HG02763 (cell line): Measurements from ENCODE around the gene RANBP3.
"Not testable (repeated sequence)": the region's sequence is repeated elsewhere in the genome, so short reads cannot be mapped to it uniquely, and the experiment has no call there.

ENCODE experiments used
- ATAC-seq: cut with Tn5 transposase; IDR thresholded peaks from one replicate; pipeline ENCODE4 v1.9.1; 2021; ENCODE audit warnings: mild to moderate bottlenecking, moderate library complexity; ENCODE audit not compliant: unreplicated experiment

Gene RANBP3

DNA sequence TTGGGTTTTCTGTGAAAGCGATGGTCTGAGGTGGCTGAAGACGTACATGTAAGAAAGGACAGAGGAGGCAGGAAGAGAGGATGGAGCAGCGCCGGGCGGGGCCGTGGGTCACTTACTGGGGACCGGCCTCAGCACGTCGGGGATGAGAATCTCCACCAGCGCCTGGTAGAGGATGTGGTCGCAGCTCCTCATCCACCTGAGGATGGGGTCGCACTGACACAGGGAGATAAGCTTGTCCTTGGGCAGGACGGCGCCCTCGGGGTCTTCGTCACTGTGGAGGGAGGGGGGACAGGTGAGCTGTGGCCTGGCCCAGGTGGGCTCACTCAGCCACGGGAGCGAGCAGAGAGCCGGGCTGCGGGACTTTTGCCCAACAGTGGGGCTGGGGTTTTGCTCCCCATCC, 29.0 kb upstream of the RANBP3 start:
- no peak for ATAC-seq

DNA sequence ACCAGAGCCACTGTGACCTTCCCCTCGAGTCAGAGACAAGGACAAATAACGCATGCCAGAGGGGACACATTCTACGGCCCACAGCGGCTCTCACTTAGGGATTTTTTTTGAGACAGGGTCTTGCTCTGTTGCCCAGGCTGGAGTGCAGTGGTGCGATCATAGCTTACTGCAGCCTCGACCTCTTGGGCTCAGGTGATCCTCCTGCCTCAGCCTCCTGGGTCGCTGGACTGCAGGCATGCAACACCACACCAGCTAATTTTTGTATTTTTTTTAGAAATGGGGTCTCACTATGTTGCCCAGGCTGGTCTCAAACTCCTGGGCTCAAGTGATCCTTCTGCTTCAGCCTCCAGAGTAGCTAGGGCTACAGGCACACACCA, 28.1 kb upstream of the RANBP3 start:
- not testable (repeated sequence) for ATAC-seq

DNA sequence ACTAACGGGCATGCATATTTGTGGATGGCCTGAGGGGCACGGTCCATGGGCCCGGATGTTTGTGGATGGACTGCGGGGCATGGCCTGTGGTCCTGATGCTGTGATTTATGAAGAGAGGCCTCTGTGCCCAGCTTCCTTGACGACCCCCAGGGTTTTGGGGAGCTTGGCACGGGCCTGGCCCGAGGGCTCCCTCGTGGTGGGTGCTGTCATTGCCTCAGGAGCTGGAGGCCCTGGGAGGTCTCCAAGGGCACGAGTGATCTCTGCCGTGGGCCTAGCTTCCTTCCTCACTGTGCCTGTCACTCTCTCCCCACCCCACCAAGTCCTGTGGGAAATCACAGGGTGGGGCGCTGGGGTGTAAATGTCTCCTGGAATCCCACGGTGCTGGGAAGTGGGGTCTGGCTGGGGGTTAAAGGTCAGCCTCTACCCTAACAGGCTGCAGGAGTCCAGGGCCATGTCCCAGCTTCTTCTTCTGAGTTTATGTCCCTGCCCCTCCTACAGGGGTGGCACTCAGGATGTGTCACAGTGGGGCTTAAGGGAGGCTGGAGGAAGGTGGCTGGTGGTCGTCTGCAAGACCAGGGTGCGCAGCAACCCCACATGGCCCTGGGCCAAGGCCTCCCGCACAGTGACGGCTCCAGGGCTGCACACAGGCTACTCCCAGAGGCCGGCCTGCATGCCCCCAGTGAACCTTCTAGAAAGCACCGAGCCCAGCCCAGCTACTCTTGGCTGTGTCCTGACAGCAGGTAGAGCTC, 27.6 kb upstream of the RANBP3 start:
- no peak for ATAC-seq

DNA sequence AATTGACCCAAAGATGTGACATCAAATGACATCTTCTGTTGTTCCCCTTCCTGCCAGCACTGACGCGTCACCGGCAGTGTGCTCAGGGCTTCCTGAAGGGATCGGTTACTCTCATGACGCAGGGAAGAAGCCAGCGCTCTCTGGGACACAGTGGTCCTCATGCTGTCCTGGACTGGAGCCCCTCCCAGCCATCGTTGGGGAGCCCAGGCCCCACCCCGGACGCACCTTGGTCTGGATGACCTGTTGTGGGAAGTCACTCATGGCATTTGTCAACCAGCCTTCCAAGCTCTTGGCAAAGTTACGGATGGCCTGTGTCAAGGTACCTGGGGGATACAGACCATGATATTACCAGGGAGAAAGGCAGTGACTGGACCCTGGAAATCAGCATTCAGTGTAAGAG, 26.0 kb upstream of the RANBP3 start:
- no peak for ATAC-seq

DNA sequence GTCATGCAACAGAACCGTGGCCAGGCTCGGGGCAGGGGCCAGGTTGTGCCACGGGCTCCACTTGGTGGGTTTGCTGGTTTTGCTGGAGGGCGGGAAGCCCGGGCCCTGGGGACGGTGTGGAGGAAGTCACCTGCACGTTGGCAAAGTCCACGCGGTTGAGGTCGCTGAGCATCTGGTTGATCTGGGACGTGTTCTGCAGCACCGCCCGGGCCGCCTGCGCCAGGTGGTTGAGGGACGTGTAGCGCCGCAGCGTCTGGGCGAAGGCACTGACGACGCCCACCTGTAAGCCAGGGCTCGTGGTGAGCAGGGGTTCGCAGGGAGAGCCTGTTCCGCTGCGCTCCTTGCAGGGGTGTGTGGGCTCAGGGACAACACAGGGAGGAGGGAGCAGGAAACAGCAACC, 24.7 kb upstream of the RANBP3 start:
- no peak for ATAC-seq

DNA sequence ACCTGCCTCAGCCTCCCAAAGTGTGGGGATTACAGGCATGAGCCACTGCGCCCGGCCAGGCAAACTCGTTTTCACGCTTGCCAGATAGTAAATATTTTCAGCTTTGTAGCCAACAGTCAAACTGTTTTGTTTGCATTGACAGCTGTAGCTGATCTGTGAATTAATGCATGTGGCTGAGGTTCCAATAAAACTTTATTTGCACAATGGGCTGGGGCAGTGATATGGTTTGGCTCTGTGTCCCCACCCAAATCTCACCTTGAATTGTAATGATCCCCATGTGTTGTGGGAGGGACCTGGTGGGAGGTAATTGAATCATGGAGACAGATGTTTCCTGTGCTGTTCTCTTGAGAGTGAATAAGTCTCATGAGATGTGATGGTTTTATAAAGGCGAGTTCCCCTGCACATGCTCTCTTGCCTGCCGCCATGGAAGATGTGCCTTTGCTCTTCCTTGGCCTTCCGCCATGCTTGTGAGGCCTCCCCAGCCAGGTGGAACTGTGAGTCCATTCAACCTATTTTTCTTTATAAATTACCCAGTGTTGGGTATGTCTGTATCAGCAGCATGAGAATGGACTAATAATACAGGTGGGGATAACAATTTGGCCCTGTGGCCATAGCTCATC, 22.4 kb upstream of the RANBP3 start:
- no peak for ATAC-seq

DNA sequence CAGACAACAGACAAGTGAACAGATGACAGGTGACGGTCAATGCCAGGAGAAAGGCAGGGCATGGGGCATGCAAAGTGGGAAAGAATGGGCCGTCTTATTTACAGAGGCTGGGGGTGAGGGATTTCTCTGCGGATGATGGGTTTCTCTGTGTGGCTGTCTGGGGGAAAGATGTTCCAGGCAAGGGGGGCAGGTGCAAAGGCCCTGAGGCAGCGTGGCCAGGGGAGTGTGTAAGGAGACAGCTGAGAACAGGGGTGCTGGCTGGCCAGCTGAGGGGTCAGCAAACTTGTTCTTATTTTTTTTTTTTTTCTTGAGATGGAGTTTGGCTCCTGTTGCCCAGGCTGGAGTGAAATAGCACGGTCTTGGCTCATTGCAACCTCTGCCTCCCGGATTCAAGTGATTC, 21.8 kb upstream of the RANBP3 start:
- ATAC-seq, result no peak

DNA sequence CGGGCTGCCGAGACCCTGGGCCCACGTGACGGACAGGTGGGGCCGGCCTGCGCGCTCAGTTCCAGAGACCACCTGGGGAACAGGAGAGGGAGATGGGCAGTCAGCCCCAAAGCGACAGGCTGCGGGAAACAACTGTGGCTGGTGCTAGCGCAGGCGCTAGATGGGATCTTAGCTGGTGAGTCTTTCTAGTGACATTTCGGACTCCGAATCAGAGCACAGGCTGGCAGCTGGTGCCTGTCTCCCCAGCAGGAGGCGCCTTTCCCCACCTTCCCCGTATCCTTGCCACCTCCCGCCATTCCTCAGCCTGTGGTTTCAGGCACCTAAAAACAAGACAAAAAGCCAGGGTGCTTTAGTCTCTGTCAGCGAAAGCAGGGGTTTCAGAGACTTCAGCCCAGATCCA, 19.4 kb upstream of the RANBP3 start:
- ATAC-seq, result no peak

DNA sequence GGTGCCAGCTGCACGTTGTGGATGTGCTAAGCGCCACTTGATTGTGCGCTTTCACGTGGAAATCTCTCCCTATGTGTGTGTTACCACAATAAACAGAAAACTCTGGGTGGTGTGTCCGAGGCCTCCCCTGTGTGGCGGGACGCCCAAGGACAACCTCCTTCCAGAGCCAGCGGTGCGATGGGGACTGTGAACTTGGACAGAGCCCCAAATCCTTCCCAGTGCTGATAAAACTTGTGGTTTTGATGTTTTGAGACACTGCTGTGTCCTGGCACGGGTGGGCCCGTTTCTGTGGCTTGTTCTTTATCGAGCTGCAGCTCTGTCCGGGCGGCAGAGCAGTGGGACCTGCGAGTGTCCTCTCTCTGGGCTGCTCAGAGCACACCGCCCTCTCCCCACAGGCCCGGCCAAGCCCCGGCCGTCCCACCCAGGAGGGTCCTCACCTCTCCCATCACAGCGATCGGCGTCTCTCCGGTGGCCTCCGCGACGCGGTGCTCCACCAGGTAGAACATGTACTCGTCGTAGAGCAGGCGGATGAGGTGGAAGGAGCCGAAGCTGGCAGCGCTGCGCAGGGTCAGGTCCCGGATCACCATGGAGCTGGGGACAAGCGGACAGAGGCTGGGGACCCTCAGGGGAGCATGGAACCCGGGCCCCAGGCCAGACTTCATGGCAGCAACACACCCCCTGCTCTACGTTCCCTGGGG, 18.8 kb upstream of the RANBP3 start:
- ATAC-seq, result no peak

DNA sequence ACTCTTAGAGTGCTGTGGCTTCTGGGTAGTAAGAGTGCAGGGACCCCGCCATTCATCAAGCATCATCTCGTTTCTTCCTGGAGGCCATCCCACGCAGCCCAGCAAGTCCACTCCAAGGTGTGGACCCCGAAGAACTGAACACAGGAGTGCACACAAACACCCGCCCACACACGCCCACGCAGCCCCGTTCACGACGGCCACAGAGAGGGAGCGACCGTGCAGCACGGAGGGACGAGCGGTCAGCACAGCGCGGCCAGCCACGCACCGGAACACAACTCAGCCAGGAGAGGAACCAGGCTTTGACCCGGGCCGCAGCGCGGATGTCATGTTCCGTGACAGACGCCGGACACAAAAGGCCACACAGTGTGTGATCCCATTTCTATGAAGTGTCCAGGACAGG, 18.2 kb upstream of the RANBP3 start:
- ATAC-seq, result no peak

DNA sequence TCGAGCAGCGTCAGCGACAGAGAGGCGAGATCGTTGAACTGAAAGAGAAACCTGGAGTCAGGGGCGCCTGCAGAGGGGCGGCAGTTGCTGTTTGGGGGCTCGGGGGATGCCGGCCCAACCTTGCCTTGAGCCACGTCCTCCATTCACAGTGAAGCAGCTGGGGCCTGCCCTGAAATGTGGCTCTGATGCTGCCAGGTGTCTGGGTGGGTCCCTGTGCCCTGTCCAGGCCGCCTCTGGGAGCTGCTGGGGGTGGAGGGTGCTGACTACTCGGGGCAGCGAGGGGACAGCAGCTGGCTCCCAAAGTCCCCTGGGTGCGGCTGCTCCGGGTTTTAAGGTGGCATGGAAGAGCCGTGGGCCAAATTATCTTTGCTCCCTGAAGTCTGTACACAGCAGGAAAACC, 17.7 kb upstream of the RANBP3 start:
- ATAC-seq, result no peak

DNA sequence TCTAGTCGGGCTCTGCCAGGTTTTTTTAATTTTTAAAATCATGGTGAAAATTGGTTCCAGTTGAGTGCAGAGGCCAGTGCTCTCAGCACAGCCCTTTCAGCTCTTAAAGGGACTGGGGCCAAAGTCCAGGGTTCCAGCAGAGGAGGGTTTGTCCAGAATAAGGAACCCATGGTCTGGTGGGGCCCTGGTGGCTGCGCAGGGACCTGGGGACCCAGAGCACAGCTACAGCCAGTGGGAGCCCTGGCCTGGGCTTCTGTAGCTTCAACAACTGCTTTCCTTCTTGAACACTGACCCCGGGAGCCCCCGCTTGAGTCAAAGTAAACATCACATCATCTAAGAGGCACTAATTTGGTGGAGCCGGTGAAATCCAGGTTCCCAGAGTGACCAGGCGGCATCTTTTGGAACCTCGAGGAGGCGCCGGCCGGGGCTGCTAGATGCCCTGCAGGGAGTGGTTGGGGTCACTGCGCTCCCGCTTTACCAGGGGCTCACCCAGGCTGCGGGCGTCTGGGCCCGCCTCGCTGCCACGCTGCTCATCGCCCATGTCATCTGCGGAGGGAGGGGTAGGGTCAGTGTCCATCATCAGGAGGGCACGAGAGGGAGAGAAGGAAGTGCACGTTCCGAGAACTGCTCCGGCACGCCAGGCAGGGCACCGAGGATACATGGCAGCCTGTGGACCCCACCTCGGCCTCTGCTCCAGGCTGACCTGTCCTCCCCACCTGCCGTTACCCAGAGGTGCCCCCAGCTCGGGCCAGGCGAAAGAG, 16.6 kb upstream of the RANBP3 start:
- ATAC-seq, result no peak

DNA sequence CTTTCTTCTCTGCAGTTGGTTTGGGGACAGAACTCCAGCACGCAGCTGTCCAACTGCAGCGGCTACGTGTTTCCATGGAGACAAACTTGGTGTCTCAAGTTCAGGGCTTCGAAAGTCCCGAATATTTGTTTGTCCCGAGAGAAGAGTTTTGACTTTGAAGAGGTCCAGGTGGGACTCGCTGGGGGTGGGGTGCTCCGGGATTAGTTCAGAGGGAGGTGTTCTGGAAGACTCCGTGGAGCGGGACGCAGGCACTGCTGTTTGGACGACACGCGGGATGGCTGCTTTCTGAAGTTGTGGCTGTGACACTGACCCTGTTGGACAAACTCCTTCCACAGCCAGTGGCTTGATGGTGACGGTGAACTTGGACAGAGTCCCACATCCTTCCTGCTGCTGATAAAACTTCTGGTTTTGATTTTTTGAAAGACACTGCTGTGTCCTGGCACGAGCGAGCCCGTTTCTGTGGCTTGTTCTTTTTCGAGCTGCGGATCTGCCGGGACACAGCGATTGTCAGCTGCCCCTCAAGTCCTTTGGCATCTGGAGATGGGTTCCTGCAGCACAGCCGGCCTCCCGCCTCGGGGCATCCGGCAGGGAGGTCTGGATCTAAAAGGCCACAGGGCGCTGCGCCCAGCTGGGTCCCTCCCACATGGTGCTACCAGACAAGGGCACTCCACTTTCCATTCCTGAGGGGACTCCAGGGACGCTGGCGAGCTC, 15.9 kb upstream of the RANBP3 start:
- ATAC-seq, result no peak

DNA sequence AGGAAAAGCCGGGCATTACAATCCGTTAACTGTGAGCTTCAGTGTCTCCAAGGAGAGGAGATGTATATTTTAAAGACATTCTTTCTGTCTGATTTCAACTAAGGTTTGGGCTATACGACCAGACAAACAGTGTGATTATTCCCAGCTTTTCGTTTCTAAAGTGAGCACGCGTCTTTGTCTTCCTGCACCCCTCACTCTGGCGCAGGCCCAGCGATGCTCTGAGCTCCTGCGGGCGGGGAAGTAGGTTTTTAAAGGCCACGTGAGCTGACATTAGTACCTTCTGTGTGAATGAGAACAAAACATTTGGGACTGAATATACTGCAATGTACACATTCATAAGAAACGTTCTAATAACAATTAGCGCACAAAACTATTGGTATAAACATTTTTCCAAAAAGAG, 15.3 kb upstream of the RANBP3 start:
- ATAC-seq, result no peak

DNA sequence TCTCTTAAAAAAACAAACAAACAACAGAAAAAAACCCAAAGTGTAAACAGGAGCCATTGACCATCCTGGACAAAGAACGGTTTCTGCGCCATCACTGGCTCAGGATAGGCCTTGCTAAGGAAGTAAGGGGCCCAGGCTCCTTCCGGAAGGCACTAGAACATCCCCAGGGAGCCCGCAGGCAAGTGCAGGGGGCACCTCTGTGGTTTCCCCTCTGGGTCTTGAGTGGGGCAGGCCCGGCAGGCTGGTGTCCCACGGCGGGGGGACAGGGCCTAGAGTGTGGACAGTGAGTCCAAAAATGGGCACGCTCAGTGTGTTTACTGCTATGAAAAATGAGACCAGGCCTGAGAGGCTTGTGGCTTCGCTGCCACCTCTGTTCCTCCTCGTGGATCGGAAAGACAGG, 14.8 kb upstream of the RANBP3 start:
- no peak for ATAC-seq

DNA sequence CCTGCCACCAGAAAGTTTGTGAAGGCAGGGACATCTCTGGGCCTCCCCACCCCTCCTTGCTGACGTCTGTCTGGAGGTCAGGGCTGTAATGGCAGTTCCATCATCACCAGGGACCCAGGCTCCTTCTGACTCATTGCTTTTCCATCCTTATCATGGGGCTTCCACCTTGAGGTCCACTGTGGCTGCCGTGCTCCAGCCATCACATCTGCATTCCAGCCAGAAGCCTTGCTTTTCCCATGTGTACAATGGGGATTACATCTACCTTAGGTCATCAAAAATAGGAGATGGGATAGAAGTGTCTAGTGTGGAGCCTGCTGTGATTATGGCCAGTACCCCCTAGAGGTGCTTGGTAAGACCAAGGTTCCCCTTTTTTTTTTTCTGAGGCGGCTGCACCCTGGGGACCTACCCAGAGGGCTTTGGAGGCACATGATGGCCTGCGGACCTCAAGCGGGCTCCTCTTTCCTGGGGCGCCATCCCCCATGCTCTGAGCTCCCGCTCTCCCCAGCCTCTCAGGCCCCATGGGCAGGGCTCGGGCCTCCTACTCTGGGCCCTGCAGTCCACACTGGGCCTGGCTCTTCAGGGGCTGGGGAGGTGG, 13.4 kb upstream of the RANBP3 start:
- ATAC-seq, result no peak

DNA sequence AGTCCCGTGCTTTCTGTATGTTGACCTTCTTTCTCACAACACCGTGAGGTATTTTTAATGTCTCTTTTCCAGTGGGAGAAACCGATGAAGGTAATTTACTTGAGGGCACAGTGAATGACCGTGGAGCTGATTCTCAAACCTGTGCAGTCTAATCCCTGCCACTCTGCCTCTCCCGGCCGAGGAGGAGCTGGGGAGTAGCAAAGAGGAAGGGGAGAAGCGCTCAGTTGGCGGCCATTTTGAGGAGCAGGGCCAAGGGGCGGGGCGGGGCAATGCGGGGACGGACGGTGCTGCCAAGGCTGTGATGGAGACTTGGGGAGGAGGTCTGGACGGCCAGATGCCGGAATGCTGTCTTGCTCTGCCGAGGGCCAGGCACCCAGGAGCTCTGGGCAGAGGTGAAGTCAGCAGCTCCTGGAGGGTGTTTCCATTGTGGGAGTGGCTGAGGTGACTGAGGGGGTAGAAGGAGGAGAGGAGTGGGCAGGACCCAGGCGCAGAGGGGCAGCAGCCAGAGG, 12.4 kb upstream of the RANBP3 start:
- ATAC-seq, result no peak

DNA sequence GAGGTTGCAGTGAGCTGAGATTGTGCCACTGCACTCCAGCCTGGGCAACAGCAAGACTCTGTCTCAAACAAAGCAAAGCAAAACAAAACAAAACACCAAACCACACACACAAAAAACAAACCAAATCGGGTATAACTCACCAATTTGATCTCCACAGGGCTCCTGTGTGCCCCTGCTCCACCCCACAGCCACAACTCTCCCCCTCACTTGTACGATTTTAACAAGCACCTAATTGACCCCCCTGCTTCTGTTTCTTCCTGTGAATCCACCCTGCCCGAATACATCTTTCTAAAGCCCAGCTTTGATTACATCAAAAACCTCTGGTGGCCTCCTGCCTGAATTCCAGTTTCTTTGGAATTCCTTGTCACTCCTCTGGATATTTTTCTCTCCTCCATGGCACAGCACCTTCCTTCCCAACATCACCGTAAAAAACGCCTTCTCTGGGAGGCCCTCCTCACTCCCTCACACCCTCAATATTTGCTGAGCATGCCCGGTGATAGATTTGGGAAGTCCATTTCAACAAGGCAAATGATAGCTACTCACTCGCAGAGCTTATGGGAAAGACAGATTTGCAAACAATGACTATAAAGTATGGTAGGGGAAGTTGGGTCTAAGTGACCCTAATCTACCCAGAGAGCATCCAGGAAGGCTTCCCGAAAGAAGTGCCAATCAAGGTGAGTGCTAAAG, 11.6 kb upstream of the RANBP3 start:
- no peak for ATAC-seq

DNA sequence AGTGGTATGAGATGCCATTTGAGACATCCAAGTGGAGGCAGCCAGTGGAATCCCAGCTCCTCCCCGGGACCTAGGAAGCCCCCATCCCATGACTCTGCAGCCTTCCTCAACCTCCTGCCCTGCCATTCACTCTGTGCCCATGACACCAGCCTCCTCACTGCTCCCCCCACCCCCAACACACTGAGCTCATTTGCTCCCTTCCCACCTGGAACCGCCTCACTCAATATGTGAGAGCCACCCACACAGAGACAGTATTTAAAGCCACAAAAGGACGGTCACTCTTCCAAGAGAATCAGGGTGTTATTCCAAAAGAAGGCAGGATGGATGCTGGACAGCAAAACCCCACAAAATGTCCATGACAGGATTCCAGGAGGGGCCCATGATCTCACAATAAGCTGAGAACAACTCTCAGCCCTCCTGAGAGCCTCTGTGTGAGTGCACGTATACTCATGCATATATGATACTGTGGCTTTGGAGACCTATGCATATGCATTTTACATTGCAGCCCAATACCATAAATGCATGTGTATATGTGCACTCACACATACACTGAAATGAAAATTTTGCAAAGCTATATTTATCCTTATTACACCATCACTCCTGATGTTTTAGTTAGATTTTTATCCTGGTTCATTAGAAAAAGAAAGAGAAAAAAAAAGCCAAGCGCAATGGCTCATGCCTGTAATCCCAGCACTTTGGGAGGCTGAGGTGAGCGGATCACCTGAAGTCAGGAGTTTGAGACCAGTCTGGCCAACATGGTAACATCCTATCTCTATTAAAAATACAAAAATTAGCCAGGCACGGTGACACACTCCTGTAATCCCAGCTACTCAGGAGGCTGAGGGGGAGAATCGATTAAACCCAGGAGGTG, 10.8 kb upstream of the RANBP3 start:
- ATAC-seq, result no peak
